GM18519 (cell line): ENCODE measurements around the gene ADAM17.
"Not testable (repeated sequence)": the region's sequence is repeated elsewhere in the genome, so short reads cannot be mapped to it uniquely, and the experiment has no call there.

Experiments
- ATAC-seq: cut with Tn5 transposase; IDR thresholded peaks from one replicate; pipeline ENCODE4 v1.9.1; 2021; ENCODE audit warnings: mild to moderate bottlenecking, moderate library complexity; ENCODE audit not compliant: unreplicated experiment, low FRiP score

Gene ADAM17

DNA sequence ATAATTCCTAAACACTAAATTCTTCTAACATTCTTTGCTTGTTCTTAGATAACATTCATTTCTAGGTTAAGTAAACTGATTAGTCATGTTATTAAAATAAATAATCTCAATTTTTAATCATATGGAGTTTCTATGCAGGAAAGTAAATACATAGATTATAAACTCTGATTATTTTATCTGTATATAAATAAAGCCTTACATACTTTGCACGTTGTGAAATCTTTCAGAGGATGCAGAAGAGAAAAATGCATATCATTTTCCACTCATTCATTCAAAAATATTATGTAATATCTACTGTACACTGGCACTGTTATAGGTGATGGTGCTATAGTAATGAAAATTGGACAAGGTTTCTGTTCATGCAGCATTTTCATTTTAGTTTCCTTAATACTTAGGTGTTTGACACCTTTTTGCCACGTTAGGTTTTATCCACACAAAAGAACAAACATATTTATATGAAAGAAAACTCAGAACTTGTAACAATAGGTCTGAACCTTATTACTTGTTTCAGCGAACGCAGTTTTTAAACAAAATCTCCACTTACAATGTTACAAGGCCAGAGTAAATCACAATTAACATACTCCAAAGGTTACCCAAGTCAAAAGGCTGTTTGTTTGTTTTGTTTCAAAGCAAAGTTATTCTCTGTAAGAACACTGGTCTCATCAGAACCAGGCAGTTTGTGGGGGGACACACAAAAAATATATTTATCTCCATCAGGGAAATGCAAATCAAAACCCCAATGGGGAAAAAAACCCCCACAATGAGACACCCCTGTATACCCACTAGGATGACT, 27.4 kb downstream of the ADAM17 start:
- no peak for ATAC-seq

DNA sequence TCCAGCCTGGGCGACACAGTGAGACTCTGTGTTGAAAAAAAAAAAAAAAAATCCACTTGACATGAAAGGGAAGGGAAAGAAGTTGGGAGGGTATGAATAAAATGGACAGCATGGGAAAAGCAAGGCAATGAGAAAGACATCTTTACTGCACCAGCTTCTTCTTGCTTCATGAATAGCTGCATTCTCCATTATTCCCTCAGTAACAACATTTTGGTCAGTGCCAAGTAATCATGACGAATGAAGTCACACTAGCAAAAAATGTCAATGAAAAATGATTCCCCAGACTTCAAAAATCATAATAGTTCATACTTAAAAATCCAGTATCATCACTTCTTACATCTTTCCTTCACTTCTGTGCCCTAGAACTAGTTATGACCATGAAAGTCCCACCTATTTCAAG, 30.4 kb downstream of the ADAM17 start:
- no peak for ATAC-seq

DNA sequence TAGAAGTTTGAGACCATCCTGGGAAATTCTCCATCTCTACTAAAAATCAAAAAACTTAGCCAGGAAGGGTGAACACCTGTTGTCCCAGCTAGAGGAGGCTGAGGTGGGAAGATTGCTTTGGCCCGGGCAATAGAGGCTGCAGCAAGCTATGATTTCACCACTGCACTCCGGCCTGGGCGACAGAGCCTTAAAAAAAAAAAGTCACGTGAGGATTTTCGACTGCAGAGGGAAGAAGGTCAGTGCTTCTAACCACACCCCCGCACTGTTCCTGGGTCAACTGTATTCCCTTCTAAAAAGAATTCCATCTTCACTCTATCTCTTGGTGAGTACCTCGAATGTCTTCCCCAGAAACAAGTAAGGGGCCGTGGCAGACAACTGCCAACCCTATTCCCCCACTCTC, 31.3 kb downstream of the ADAM17 start:
- ATAC-seq, result no peak

DNA sequence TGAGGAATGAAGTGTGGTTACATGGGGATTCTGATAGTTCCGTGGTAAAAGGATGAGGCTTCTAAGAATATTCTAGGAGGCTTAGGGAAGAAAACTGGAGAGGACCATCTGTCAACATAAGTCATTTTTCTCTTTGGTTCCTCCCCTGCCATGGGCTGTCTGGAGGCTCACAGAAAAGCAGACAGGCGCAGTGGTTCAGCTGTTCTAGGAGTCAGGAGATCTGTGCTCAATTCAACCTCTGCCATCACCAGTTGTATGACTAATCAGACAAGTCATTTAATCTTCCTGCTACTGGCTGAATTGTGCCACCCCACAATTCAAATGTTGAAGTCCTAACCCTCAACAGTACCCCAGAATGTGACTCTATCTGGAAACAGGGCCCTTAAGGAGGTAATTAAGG, 36.4 kb downstream of the ADAM17 start:
- ATAC-seq, result no peak

DNA sequence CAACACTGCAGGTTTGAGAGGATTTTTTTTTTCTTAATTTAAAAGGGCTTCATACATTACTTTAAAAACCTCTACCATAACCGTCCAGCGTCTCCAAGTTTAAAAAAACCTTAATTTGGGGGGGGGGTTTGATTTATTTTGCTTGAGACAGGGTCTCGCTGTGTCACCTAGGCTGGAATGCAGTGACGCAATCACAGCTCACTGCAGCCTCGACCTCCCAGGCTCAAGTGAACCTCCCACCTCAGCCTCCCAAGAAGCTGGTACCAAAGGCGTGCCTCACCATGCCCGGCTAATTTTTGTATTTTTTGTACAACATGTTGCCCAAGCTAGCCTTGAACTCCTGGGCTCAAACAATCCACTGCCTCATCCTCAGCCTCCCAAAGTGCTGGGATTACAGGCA, 36.9 kb downstream of the ADAM17 start:
- no peak for ATAC-seq

DNA sequence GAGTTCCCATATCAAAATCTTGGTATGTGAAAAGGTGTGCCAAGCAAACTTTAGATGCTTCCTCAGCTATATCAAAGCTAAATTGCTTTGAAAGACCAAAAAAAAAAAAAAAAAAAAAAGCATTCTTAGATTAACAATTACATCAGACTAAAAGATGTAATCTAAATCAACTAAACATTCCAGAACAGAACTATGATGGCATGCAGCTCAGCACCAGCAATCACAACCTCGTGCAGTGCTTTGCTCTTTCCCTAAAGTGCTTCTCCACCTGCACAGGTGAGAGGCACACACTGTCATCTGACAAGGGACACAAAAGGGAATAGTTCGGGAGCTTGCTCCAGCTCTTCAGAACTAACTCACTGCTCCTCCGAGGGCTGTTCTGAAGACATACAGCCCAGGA, 37.5 kb downstream of the ADAM17 start:
- no peak for ATAC-seq

DNA sequence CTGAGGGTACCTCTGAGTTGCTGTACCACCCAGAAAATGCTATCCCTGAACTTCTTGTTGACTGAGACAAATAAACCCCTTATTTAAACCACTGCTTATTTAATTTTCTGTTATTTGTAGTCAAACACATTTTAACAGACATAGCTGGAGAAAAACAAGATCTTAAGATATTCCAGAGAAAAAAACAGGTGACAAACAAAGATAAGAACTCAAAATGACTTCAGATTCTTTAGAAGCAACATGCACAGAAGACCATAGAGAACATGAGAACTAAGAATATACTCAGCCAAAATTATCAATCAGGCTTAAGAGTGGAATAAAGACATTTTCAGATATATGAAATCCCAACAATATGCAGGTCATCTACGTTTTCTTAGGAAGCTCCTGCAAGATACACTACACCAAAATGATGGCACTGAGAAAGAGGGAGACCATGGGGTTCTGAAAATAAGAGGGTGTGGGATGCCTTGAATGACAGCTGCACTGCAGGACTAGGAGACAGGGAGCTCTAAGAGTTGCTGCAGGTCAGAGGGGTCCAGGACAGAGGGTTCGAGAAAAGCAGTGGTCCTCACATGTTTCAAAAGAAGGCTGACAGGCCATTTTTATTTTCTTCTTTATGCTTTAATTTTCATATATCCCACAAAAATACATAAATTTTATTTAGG, 38.4 kb downstream of the ADAM17 start:
- ATAC-seq, result no peak

DNA sequence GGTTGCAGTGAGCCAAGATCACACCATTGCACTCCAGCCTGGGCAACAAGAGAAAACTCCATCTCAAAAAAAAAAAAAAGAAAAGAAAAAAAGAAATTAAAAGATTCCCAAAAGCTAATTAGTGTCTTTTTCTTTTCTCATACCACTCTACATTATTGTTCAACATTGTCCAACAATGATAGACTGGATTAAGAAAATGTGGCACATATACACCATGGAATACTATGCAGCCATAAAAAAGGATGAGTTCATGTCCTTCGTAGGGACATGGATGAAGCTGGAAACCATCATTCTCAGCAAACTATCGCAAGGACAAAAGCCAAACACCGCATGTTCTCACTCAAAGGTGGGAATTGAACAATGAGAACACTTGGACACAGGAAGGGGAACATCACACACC, 41.7 kb downstream of the ADAM17 start:
- not testable (repeated sequence) for ATAC-seq

DNA sequence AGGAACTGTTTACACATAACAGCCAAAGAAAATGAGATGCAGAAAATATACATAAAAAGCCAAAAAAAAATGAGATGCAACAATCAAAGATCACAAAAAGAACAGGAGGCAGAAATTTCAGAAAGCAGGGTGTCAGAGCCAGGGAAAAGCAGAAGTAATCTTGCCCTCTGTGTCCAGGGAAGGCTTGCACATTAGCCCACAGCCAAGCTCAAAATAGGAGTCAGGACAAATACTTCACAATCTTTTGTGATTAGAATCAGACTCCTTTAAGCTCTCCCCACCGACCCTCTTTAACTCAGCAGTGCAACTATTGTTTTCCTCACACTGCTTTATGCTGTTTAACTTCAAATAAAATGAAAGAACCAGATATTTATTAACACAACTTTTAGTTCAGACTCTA, 46.7 kb downstream of the ADAM17 start:
- no peak for ATAC-seq

DNA sequence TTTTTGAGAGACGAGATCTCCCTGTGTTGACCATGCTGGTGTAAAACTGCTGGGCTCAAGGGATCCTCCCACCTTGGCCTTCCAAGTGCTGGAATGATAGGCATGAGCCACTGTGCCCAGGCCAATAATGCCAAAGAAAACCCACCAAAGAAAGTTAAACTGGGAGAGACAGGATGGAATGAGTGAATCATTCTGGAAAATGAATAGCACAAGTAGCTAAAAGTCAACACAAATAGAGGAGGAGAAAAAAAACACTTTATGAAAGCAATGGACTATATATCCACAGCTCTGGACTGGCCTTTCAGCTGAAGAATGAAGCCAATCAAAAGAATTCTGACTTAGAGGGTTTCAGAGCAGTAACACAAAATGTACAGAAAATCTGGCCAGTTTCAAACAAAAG, 57.4 kb downstream of the ADAM17 start:
- no peak for ATAC-seq

DNA sequence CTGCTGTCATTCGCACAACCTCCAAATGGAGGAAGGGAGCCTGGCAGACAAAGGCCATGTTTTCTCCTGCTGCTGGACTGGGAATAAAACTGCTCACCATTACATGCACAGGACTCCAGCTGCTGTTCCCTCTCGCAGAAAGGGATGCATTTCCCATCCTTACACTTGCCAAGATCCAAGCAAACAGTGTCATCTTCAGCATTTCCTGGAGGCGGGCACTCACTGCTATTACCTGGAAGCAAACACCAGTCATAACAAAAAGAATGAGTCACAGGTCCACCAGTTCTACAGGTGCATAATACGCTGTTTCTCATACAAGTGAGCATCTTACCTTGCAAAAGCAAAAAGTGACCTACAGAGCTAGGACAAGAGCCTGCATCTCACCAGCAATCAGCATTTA, 58.6 kb downstream of the ADAM17 start:
- no peak for ATAC-seq

DNA sequence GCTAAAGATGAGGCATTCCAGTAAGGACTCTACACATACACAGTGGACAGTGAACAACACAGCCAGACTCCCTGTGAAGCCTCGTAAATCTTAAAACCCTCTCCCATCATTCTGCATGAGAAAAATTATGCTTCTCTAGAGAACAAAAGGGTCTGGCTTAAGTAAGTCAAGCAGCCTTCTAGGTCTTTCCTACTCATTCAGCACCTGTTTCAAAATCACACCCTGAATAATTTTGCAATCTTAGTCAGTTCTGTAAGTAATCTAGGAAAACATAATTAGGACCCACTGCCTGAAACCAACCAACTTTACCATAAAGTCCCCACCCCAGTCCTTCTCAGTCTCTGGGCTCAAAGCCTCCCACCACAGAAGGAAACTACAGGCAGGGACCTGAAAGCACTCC, 61.5 kb downstream of the ADAM17 start:
- ATAC-seq, result no peak

DNA sequence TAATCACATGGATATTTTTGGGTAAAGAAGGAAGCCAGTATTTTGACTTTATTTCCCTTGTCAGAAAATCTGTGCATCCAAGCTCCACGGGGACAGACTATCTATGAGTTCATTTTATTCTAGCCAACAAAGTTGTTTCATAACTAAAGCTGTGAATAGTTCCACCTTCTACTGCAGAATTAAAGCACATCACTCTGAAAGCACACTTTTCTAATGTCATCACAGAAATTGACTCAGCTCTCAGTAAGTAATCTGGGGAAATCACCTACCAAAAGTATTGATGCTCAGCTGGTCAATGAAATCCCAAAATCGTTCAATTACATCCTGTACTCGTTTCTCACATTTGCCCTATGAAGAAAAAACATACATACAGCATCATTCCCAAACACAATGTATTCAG, 62.2 kb downstream of the ADAM17 start:
- no peak for ATAC-seq

DNA sequence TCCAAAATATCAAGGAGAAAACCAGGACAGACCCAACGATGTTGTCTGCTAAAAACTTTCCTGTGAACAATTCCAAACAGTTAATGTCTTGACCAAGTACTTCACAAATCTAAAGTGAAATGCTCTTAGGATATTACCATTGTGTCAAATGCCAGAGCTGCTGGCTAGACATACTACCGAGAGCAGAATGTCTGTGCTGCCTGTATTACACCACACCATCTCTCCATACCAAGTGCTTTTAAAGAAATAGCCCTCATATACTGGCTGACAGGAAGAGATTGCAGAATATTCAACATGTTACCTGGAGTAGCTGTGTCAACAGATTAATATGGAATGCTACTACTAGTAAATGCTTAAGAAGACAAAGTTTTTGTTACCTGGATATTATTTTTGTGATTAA, 62.7 kb downstream of the ADAM17 start:
- no peak for ATAC-seq

DNA sequence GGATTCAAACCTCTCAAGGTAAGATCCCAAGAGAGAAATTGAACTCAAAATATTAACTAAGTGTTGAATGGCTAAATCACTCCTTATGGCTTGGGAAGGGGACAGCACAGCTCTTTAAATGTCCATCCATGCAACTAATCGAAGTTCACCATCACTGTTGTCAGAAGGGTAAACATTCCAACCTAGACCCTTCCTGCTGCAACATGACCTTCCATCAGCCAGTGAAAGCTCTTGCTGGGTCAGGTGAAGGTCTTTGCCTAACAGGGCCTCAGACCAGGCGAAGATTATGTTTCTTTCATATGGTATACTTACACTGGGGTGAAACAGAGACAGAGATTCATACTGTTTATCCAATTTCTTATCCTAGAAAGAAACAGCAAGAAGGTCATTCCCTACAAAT, 64.8 kb downstream of the ADAM17 start:
- no peak for ATAC-seq

DNA sequence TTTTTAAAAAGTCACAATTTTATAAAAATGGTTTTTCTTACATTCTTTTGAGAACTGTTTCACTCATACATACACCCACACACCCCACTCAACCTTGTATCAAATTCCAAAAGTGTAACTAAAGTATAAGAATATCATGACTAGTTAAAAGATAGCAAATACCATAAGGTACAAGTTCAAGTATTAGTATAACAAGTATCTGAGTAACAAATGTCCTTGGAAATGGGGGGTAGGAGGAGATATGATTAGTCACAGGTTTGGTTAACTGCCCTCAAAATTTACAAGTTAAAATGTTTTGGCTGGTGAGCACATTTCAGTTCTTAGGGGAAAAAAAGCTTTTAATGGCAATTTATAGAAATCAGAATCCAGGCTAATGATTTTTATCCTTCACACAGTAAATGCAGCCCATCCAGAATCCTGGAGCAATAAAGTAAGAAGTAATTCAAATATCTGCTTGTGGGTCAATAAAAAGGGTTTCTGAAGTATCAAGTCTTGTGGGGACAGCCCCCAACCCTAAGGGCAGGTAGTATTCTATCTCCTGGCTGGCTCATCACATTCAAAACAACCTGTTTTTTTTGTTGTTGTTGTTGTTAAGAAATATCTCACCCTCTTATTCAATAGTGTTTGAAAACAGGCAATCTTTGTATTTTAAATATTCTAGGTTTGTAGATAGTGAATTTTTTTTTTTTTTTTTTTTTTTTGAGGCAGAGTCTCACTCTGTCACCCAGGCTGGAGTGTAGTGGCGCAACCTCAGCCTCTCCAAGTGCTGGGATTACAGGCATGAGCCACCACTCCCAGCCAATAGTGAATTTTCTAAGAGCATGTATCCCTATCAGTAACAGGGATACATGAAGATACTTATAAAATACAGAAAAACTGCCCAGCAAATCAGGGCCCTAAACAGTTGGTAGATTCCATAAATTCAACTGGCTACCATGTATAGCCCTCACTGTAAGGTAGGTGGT, 66.8 kb downstream of the ADAM17 start:
- no peak for ATAC-seq

DNA sequence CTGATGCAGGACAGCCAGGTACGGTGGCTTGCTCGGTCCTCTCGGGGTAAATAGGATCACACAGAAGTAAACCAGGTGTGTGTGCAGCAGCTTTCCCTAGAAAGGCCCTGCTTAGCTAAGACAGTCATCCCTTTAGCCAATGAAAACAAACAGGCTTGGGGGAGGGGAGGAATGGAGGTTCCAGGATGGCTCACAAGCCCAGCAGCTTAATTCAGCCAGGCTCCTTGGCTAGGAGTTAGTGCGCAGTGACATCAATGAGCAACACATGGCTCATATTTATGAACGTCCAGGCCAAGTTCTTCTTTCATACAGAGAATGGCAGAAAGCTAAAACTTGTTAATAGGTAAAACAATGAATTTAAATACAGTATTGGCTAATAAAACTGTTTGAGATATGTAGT, 71.1 kb downstream of the ADAM17 start:
- no peak for ATAC-seq

DNA sequence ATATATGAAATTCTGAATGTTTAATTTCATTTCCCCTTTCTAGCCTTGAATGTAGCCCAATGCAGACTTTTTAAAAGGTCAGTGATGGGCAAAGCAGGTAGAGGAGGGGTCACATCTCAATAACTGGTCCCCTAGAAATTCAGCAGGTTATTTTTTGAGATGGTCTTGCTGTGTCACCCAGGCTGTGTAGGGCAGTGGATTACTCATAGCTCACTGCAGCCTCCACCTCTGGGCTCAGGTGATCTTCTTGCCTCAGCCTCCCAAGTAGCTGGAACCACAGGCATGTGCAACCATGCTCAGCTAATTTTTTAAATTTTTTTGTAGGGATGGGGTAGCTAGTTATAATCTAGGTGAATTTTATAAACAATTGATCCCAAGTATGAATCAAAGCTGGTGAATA, 72.5 kb downstream of the ADAM17 start:
- no peak for ATAC-seq

DNA sequence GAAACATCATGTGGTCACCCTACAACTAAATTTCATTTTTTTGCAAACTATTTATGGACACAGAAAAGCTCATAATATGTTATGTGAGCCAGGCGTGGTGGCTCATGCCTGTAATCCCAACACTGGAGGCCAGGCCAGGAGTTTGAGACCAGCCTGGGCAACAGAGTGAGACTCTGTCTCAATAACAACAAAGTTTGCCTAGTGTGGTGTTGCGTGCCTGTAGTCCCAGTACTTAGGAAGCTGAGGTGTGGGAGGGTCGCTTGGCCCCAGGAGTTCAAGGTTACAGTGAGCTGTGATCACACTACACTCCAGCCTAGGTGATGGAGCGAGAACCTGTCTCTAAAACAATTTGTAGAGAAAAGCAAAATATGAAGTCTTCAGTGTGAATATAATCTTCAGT, 75.5 kb downstream of the ADAM17 start:
- no peak for ATAC-seq

DNA sequence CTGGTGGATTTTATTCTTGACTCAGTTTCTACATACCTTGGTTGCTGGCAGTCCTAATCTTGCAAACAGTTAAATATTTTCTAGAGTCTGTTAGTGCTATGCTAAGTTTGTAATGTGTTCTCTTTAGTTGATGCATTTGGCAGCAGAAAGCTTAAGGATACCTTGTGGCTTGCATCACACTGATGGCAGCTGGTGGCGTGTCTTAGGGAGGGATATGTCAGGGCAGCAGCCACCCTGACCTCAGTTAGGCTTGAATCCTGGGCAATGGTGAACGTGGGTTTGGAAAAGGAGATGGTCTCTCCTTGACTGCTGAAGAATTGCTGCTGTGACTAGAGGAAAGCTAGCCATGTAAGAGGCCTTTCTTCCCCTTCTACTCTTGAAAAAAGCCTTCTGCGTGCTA, 77.1 kb downstream of the ADAM17 start:
- no peak for ATAC-seq

DNA sequence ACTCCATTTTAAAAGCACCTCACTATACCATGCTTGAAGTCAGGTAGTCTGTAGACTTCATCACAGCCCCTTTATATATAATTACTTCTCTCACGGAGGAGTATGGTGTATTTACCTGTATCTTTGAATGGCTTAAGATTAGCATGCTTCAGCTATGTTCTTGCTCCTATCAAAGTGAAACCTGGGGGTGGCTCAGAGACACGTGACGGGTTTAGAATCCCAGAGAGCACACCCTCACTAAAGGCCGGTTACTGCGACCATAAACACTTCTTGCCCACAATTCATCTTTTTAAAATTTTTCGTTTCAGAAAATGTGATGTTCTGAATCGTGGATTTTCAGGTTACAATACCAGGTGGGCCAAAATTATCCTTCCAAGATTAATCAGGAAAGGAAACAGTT, 77.7 kb downstream of the ADAM17 start:
- no peak for ATAC-seq
